CD14-positive monocyte (primary cell): ENCODE measurements around the gene COL11A1. TPM values are rescaled to one million over a fixed set of nuclear protein-coding genes. Genes with fewer than 3 reads are reported as not detected.

Experiments used
- DNase-seq, 3 donors: peaks; one replicate each; pipeline ENCODE4 v3.0.0-alpha.2; 2011 to 2022
- H2AFZ ChIP-seq: 2 replicates; pipeline ENCODE4 v1.6.0; 2012; ENCODE audit warnings: mild to moderate bottlenecking, low read depth, low read length, inconsistent platforms; ENCODE audit not compliant: insufficient read depth, poor library complexity, severe bottlenecking
- H3K27ac ChIP-seq, 2 donors: 1 replicate in 1 of 2; 2 replicates in 1 of 2; pipeline ENCODE4 v1.5.1; 2012 to 2013; ENCODE audit warnings: low read length in 2 of 2, control low read depth in 1 of 2, inconsistent platforms in 1 of 2, low read depth in 1 of 2, mild to moderate bottlenecking in 1 of 2
- H3K27me3 ChIP-seq, 2 donors: one replicate each; pipeline versions ENCODE4 v1.6.0 to v1.6.1; 2011 to 2013; ENCODE audit warnings: low read length in 2 of 2; ENCODE audit not compliant: control insufficient read depth in 2 of 2, insufficient read depth in 2 of 2
- H3K36me3 ChIP-seq, 2 donors: replicated peaks in 1 of 2; 1 replicate in 1 of 2; 2 replicates in 1 of 2; pipeline versions ENCODE4 v1.5.1 to v1.6.1; 2012 to 2013; ENCODE audit warnings: low read length in 2 of 2, control low read depth in 1 of 2, inconsistent platforms in 1 of 2, mild to moderate bottlenecking in 1 of 2; ENCODE audit not compliant: insufficient read depth in 2 of 2, control insufficient read depth in 1 of 2
- H3K4me1 ChIP-seq, 2 donors: 1 replicate in 1 of 2; 2 replicates in 1 of 2; pipeline versions ENCODE4 v1.5.1 to v1.6.1; 2012 to 2013; ENCODE audit warnings: low read length in 2 of 2, control low read depth in 1 of 2, inconsistent platforms in 1 of 2, mild to moderate bottlenecking in 1 of 2, moderate library complexity in 1 of 2; ENCODE audit not compliant: insufficient read depth in 2 of 2, control insufficient read depth in 1 of 2
- H3K4me2 ChIP-seq: replicated peaks from 2 replicates; pipeline ENCODE3; 2012; ENCODE audit warnings: low read length, moderate library complexity, mild to moderate bottlenecking; ENCODE audit not compliant: poor library complexity, severe bottlenecking; ENCODE audit errors: extremely low read depth
- H3K4me3 ChIP-seq, 3 experiments: fragments of 200-600 bp in 1 of 3; sonication (generic) in 1 of 3; replicated peaks in 1 of 3; 1 replicate in 2 of 3; 2 replicates in 1 of 3; pipeline ENCODE4 v1.5.1; 2011 to 2013; ENCODE audit warnings: low read length in 3 of 3, mild to moderate bottlenecking in 3 of 3, control low read depth in 2 of 3, low read depth in 2 of 3, inconsistent platforms in 1 of 3, moderate library complexity in 1 of 3
- H3K79me2 ChIP-seq: 2 replicates; pipeline ENCODE4 v1.6.0; 2012; ENCODE audit warnings: mild to moderate bottlenecking, control low read depth, inconsistent platforms, low read length, moderate library complexity; ENCODE audit not compliant: insufficient read depth
- H3K9ac ChIP-seq: 2 replicates; pipeline ENCODE4 v1.6.0; 2017; ENCODE audit warnings: low read length, mild to moderate bottlenecking; ENCODE audit not compliant: insufficient read depth, poor library complexity, severe bottlenecking
- H3K9me3 ChIP-seq, 2 donors: replicated peaks in 1 of 2; 1 replicate in 1 of 2; 2 replicates in 1 of 2; pipeline versions ENCODE4 v1.5.1 to v1.6.1; 2012 to 2013; ENCODE audit warnings: low read length in 2 of 2, control low read depth in 1 of 2; ENCODE audit not compliant: control insufficient read depth in 1 of 2, insufficient read depth in 1 of 2
- H4K20me1 ChIP-seq: 2 replicates; pipeline ENCODE4 v1.6.0; 2012; ENCODE audit warnings: mild to moderate bottlenecking, low read length, control low read depth, moderate library complexity; ENCODE audit not compliant: insufficient read depth
- H3K27ac Mint-ChIP-seq, 7 donors: one replicate each; pipeline ENCODE4 v1.8.0; 2020; ENCODE audit warnings: mild to moderate bottlenecking in 7 of 7, mixed read lengths in 7 of 7, moderate library complexity in 6 of 7, inconsistent platforms in 2 of 7
- H3K27me3 Mint-ChIP-seq, 3 donors: one replicate each; pipeline ENCODE4 v1.8.0; 2021 to 2022; ENCODE audit warnings: low read depth in 3 of 3, mild to moderate bottlenecking in 3 of 3, mixed read lengths in 3 of 3, moderate library complexity in 3 of 3, inconsistent platforms in 1 of 3
- H3K36me3 Mint-ChIP-seq, 2 donors: one replicate each; pipeline ENCODE4 v1.8.0; 2020; ENCODE audit warnings: mixed read lengths in 2 of 2, inconsistent platforms in 1 of 2, mild to moderate bottlenecking in 1 of 2
- H3K4me1 Mint-ChIP-seq: one replicate; pipeline ENCODE4 v1.8.0; 2020; ENCODE audit warnings: mild to moderate bottlenecking, mixed read lengths
- H3K4me3 Mint-ChIP-seq, 2 donors: one replicate each; pipeline ENCODE4 v1.8.0; 2020; ENCODE audit warnings: mild to moderate bottlenecking in 2 of 2, mixed read lengths in 2 of 2, moderate library complexity in 1 of 2
- H3K9me3 Mint-ChIP-seq, 7 donors: one replicate each; pipeline ENCODE4 v1.8.0; 2020 to 2022; ENCODE audit warnings: mixed read lengths in 7 of 7, mild to moderate bottlenecking in 6 of 7, moderate library complexity in 6 of 7, inconsistent platforms in 2 of 7
- WGBS: methylation state at CpG from one replicate; pipeline ENCODE4 v1.1.5; 2013; ENCODE audit warnings: missing lambda C conversion rate; ENCODE audit not compliant: insufficient coverage; 5-methylcytosine and 5-hydroxymethylcytosine counted together
- intact Hi-C, 2 donors: fragments of 100-400 bp; cut with micrococcal nuclease; formaldehyde crosslinking; loops; one replicate each; pipeline versions ENCODE4 v1.15.0 to v1.15.1; 2023
- polyA plus RNA-seq, 3 donors: library from polyadenylated mRNA; depleted of rRNA in 1 of 3; unstranded in 2 of 3; stranded (reverse) in 1 of 3; fragments of 300-500 nt in 2 of 3; fragments of >200 nt in 1 of 3; fragmentation: Illumina TruSeq in 2 of 3; gene quantifications; 1 replicate in 2 of 3; 2 replicates in 1 of 3; pipeline ENCODE4 v1.2.3, GENCODE V29; 2012 to 2021
- TF ChIP-seq, protein P1 (sequence below): fragments of 200-600 bp; IDR thresholded peaks from one replicate; pipeline ENCODE4 v1.8.0; 2022; ENCODE audit warnings: antibody characterized with exemption, mild to moderate bottlenecking

COL11A1 gene
- polyA plus RNA-seq, 3 donors, result not detected

DNA sequence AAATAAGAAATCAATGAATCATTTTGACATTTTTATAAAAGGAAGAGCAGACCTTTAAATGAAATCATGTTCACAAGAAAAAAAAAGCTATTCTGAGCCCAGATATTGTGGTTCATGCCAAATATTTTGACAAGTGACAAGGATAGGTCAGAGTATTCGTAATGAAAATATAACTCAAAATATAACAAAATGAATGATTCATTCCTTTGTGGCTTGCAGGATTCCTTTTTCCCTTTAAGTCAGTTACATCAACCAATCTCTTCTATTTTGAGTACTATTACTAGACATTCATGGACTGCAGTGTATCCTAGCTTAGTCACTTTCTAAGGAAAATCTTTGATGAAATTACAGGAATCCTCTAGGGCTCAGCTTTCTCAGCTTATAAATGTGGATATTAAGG, 188.7 kb downstream of the COL11A1 start:
- Histone ChIP-seq H3K4me1 (no peaks in the 10 kb centered on the region), H2AFZ (no peak overlapping the region), H3K27ac (no peak overlapping the region), H3K4me3 (no peak overlapping the region), H3K4me2 (no peak overlapping the region), H3K27me3 (no peaks in the 10 kb centered on the region), H4K20me1 (no peaks in the 10 kb centered on the region), H3K36me3 (no peaks in the 10 kb centered on the region), H3K79me2 (no peaks in the 10 kb centered on the region), H3K9me3 (no peaks in the 10 kb centered on the region), H3K9ac (no peak overlapping the region)
- H3K36me3 Mint-ChIP-seq, result no peaks in the 10 kb centered on the region
- H3K9me3 Mint-ChIP-seq, result peaks cover 0 to 3% (median 0%) of the 10 kb centered on the region in 7 donors
- no peaks in the 10 kb centered on the region for H3K27me3 Mint-ChIP-seq
- H3K4me1 Mint-ChIP-seq, result no peaks in the 10 kb centered on the region
- H3K27ac Mint-ChIP-seq, result no peak overlapping the region
- H3K4me3 Mint-ChIP-seq, result no peak overlapping the region
- intact Hi-C loops, result no loop called here
- no CpG with 5 or more reads among the region's 1 CpG for WGBS
- DNase-seq, result no peak
- TF ChIP-seq, protein P1, sequence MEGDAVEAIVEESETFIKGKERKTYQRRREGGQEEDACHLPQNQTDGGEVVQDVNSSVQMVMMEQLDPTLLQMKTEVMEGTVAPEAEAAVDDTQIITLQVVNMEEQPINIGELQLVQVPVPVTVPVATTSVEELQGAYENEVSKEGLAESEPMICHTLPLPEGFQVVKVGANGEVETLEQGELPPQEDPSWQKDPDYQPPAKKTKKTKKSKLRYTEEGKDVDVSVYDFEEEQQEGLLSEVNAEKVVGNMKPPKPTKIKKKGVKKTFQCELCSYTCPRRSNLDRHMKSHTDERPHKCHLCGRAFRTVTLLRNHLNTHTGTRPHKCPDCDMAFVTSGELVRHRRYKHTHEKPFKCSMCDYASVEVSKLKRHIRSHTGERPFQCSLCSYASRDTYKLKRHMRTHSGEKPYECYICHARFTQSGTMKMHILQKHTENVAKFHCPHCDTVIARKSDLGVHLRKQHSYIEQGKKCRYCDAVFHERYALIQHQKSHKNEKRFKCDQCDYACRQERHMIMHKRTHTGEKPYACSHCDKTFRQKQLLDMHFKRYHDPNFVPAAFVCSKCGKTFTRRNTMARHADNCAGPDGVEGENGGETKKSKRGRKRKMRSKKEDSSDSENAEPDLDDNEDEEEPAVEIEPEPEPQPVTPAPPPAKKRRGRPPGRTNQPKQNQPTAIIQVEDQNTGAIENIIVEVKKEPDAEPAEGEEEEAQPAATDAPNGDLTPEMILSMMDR, result no peak

DNA sequence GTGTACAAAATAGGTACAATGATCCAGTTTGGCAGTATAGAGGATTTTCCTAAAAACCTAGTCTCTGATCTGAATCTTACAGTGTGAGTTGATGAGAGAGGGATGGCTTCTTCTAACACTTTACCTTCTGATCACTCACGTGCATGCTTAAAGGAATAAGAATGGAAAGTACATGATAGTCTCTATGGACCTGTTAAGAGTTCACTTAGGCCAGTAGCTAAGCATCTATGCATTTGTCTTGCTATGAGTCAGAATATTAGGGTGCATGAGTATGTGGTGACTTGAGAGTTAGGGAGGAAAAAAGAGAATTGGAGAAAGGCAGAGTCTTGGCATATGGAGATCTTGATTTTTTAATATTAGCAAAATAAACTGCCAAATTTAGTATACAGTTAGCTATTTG, 206.3 kb downstream of the COL11A1 start:
- Mint-ChIP-seq H3K4me1 (no peaks in the 10 kb centered on the region), H3K9me3 (peaks cover 0 to 3% (median 0%) of the 10 kb centered on the region in 7 donors), H3K27me3 (no peaks in the 10 kb centered on the region), H3K27ac (no peak overlapping the region), H3K4me3 (no peak overlapping the region), H3K36me3 (no peaks in the 10 kb centered on the region)
- Histone ChIP-seq H4K20me1 (no peaks in the 10 kb centered on the region), H3K36me3 (no peaks in the 10 kb centered on the region), H3K4me3 (no peak overlapping the region), H3K27me3 (no peaks in the 10 kb centered on the region), H2AFZ (no peak overlapping the region), H3K9me3 (no peaks in the 10 kb centered on the region), H3K9ac (no peak overlapping the region), H3K27ac (no peak overlapping the region), H3K4me1 (no peaks in the 10 kb centered on the region), H3K79me2 (no peaks in the 10 kb centered on the region), H3K4me2 (no peak overlapping the region)
- no CpG with 5 or more reads among the region's 1 CpG for WGBS
- intact Hi-C loops, result no loop called here
- TF ChIP-seq, protein P1, result no peak
- DNase-seq, result no peak
